HepG2 (cell line): ENCODE results near the gene WEE1. TPM values are rescaled to one million over a fixed set of nuclear protein-coding genes. Genes with fewer than 3 reads are reported as not detected.

ENCODE experiments used
- ATF7 ChIP-seq, 2 experiments: fragments of 450-650 bp in 1 of 2; sonication (generic) in 1 of 2; formaldehyde crosslinking in 1 of 2; IDR thresholded peaks; 2 replicates each; pipeline versions ENCODE4 v1.4.0 to v1.6.1; 2016 to 2020; ENCODE audit warnings: antibody characterized with exemption in 1 of 2, mild to moderate bottlenecking in 1 of 2, missing genetic modification reagents in 1 of 2
- KAT8 ChIP-seq: IDR thresholded peaks from 2 replicates; pipeline ENCODE4 v1.6.1; 2016; ENCODE audit warnings: missing genetic modification reagents, missing compliant biosample characterization
- TAF15 ChIP-seq: fragments of 200-400 bp; formaldehyde crosslinking; IDR thresholded peaks from one replicate; pipeline ENCODE4 v1.6.1; 2018; ENCODE audit warnings: mild to moderate bottlenecking, low read depth, low read length; ENCODE audit not compliant: poor library complexity, severe bottlenecking
- ZNF546 ChIP-seq: sonication (generic); formaldehyde crosslinking; conservative IDR thresholded peaks from 2 replicates; pipeline ENCODE4 v1.8.1; 2023; ENCODE audit warnings: mild to moderate bottlenecking, missing genetic modification reagents
- polyA plus RNA-seq, 8 experiments: library from polyadenylated mRNA; depleted of rRNA in 3 of 8; stranded (reverse) in 7 of 8; unstranded in 1 of 8; fragments of >200 nt; fragmentation: Illumina TruSeq in 4 of 8; extraction: Trizol in 4 of 8; gene quantifications; 2 replicates each; pipeline versions ENCODE4 v1.2.1 to v1.2.3, GENCODE V29; 2011 to 2016; ENCODE audit warnings: low read depth in 4 of 8, missing spikeins in 1 of 8, mixed read lengths in 1 of 8; ENCODE audit not compliant: insufficient read depth in 1 of 8
- total RNA-seq, 5 experiments: library from RNA; depleted of rRNA; stranded (reverse); fragments of >200 nt; fragmentation: Illumina TruSeq; extraction: Trizol; gene quantifications; 2 replicates each; pipeline ENCODE4 v1.2.3, GENCODE V29; 2016; ENCODE audit warnings: low read depth in 1 of 5
- TF ChIP-seq, protein P1 (sequence below): sonication (generic); formaldehyde crosslinking; IDR thresholded peaks from one replicate; pipeline ENCODE4 v1.5.1; 2020; ENCODE audit warnings: mild to moderate bottlenecking, missing genetic modification reagents; ENCODE audit errors: not compliant biosample characterization
- TF ChIP-seq, protein P2 (sequence below), 2 experiments: fragments of 450-650 bp in 1 of 2; sonication (generic) in 1 of 2; formaldehyde crosslinking in 1 of 2; IDR thresholded peaks; 2 replicates each; pipeline versions ENCODE4 v1.6.1 to v1.8.0; 2016 to 2022; ENCODE audit warnings: antibody characterized with exemption in 1 of 2, mild to moderate bottlenecking in 1 of 2, missing genetic modification reagents in 1 of 2
- TF ChIP-seq, protein P3 (sequence below): sonication (generic); formaldehyde crosslinking; IDR thresholded peaks from 2 replicates; pipeline ENCODE4 v1.4.0; 2020; ENCODE audit warnings: mild to moderate bottlenecking, low read depth, missing genetic modification reagents

The WEE1 gene
- total and polyA plus RNA-seq, 2 of the 13 experiments (the other 11 are each of a cell fraction or from before 2014, with no cell fraction given), result 31.4 to 63.7 TPM

DNA sequence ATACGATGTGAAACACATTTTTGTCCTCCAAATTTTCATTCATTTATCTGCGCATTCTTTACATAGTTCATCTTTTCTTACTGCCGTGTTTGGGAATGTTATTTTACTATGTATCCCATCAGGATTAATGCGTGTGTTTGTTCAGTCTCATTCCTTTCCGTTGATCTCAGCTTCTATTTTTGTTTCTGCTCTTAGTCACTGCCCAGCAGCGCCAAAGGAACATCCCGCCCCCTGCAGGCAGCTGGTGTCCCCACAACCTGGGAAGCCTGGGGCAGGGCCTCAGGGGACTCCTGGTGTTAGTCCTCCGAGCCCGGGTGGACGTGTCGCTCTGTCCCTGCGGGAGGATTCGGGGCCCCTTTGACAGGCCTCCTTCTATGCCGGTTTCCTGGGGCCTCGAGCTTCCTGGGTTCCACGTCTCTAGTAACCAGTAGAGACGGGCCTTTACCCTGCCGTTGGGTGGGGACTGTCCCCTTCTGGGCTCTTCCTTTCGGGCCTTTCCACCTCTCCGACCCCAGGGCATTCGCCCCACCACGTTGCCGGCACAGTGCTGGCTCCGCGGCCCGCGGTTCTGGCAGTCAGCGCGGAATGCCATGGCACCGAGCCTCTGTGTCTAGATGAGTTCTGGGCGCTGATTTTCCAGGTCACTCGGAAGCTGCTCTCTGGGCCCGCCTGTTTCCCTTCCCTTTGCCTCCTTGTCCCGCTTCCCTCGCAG, 39.8 kb downstream of the WEE1 start (continued):
- TF ChIP-seq, protein P1, sequence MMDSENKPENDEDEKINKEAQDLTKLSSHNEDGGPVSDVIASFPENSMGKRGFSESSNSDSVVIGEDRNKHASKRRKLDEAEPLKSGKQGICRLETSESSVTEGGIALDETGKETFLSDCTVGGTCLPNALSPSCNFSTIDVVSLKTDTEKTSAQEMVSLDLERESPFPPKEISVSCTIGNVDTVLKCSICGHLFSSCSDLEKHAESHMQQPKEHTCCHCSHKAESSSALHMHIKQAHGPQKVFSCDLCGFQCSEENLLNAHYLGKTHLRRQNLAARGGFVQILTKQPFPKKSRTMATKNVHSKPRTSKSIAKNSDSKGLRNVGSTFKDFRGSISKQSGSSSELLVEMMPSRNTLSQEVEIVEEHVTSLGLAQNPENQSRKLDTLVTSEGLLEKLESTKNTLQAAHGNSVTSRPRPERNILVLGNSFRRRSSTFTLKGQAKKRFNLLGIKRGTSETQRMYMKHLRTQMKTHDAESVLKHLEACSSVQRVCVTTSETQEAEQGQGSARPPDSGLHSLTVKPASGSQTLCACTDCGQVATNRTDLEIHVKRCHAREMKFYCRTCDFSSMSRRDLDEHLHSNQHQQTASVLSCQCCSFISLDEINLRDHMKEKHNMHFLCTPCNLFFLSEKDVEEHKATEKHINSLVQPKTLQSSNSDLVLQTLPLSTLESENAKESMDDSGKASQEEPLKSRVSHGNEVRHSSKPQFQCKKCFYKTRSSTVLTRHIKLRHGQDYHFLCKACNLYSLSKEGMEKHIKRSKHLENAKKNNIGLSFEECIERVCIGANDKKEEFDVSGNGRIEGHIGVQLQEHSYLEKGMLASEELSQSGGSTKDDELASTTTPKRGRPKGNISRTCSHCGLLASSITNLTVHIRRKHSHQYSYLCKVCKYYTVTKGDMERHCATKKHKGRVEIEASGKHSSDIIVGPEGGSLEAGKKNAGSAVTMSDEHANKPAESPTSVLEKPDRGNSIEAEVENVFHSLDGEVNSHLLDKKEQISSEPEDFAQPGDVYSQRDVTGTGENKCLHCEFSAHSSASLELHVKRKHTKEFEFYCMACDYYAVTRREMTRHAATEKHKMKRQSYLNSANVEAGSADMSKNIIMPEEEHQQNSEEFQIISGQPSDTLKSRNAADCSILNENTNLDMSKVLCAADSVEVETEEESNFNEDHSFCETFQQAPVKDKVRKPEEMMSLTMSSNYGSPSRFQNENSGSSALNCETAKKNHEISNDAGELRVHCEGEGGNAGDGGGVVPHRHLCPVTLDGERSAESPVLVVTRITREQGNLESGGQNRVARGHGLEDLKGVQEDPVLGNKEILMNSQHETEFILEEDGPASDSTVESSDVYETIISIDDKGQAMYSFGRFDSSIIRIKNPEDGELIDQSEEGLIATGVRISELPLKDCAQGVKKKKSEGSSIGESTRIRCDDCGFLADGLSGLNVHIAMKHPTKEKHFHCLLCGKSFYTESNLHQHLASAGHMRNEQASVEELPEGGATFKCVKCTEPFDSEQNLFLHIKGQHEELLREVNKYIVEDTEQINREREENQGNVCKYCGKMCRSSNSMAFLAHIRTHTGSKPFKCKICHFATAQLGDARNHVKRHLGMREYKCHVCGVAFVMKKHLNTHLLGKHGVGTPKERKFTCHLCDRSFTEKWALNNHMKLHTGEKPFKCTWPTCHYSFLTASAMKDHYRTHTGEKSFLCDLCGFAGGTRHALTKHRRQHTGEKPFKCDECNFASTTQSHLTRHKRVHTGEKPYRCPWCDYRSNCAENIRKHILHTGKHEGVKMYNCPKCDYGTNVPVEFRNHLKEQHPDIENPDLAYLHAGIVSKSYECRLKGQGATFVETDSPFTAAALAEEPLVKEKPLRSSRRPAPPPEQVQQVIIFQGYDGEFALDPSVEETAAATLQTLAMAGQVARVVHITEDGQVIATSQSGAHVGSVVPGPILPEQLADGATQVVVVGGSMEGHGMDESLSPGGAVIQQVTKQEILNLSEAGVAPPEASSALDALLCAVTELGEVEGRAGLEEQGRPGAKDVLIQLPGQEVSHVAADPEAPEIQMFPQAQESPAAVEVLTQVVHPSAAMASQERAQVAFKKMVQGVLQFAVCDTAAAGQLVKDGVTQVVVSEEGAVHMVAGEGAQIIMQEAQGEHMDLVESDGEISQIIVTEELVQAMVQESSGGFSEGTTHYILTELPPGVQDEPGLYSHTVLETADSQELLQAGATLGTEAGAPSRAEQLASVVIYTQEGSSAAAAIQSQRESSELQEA, result peak; percentile 16
- TF ChIP-seq, protein P2, sequence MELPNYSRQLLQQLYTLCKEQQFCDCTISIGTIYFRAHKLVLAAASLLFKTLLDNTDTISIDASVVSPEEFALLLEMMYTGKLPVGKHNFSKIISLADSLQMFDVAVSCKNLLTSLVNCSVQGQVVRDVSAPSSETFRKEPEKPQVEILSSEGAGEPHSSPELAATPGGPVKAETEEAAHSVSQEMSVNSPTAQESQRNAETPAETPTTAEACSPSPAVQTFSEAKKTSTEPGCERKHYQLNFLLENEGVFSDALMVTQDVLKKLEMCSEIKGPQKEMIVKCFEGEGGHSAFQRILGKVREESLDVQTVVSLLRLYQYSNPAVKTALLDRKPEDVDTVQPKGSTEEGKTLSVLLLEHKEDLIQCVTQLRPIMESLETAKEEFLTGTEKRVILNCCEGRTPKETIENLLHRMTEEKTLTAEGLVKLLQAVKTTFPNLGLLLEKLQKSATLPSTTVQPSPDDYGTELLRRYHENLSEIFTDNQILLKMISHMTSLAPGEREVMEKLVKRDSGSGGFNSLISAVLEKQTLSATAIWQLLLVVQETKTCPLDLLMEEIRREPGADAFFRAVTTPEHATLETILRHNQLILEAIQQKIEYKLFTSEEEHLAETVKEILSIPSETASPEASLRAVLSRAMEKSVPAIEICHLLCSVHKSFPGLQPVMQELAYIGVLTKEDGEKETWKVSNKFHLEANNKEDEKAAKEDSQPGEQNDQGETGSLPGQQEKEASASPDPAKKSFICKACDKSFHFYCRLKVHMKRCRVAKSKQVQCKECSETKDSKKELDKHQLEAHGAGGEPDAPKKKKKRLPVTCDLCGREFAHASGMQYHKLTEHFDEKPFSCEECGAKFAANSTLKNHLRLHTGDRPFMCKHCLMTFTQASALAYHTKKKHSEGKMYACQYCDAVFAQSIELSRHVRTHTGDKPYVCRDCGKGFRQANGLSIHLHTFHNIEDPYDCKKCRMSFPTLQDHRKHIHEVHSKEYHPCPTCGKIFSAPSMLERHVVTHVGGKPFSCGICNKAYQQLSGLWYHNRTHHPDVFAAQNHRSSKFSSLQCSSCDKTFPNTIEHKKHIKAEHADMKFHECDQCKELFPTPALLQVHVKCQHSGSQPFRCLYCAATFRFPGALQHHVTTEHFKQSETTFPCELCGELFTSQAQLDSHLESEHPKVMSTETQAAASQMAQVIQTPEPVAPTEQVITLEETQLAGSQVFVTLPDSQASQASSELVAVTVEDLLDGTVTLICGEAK (IDR thresholded peaks at IDR 0.05), result no peak
- TF ChIP-seq, protein P2 (CRISPR knock-in tag; IDR thresholded peaks at IDR 0.05), result 0 out of 2 replicates have a peak, but pooled peaks have one; percentile 60
- TF ChIP-seq KAT8 (CRISPR knock-in tag) (peak; percentile 78), ATF7 (IDR thresholded peaks at IDR 0.05) (peak; percentile 94), ATF7 (CRISPR knock-in tag; IDR thresholded peaks at IDR 0.05) (peak; percentile 97), ZNF546 (CRISPR knock-in tag) (no peak), TAF15 (no peak)
- TF ChIP-seq, protein P3, sequence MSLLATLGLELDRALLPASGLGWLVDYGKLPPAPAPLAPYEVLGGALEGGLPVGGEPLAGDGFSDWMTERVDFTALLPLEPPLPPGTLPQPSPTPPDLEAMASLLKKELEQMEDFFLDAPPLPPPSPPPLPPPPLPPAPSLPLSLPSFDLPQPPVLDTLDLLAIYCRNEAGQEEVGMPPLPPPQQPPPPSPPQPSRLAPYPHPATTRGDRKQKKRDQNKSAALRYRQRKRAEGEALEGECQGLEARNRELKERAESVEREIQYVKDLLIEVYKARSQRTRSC, result no peak
